GM12878 (cell line): ENCODE measurements around the gene NDRG4.

Experiments
- CHD1 ChIP-seq: IDR thresholded peaks from 2 replicates; pipeline ENCODE4 v1.6.1; 2012; ENCODE audit warnings: low read depth, low read length, improper control_type of control experiment
- CTCF ChIP-seq, 3 experiments: IDR thresholded peaks in 2 of 3; conservative IDR thresholded peaks in 1 of 3; 2 replicates each; pipeline ENCODE4 v1.5.1; 2011; ENCODE audit warnings: low read depth in 3 of 3, low read length in 3 of 3, mild to moderate bottlenecking in 3 of 3, control low read depth in 2 of 3, moderate library complexity in 2 of 3, inconsistent platforms in 1 of 3, mixed read lengths in 1 of 3; ENCODE audit not compliant: control insufficient read depth in 2 of 3, insufficient read depth in 1 of 3; ENCODE audit errors: extremely low read depth in 1 of 3
- EZH2 ChIP-seq: IDR thresholded peaks from 2 replicates; pipeline ENCODE4 v1.6.1; 2012; ENCODE audit warnings: low read depth, mild to moderate bottlenecking, control low read depth, inconsistent platforms, low read length, borderline replicate concordance; ENCODE audit not compliant: control insufficient read depth
- FOS ChIP-seq: IDR thresholded peaks from 3 replicates; pipeline ENCODE4 v1.6.1; 2011; ENCODE audit warnings: borderline replicate concordance; ENCODE audit not compliant: insufficient read length; ENCODE audit errors: extremely low read depth
- LARP7 ChIP-seq: fragments of 450-650 bp; IDR thresholded peaks from 2 replicates; pipeline ENCODE4 v1.6.1; 2017; ENCODE audit warnings: mild to moderate bottlenecking
- PBX3 ChIP-seq: IDR thresholded peaks from 2 replicates; pipeline ENCODE4 v1.6.1; 2011; ENCODE audit warnings: mild to moderate bottlenecking, low read depth, low read length, moderate library complexity; ENCODE audit not compliant: insufficient replicate concordance
- POLR2AphosphoS5 ChIP-seq: IDR thresholded peaks from 2 replicates; pipeline ENCODE4 v1.6.1; 2011; ENCODE audit warnings: mild to moderate bottlenecking, low read length, inconsistent platforms
- SIN3A ChIP-seq: IDR thresholded peaks from 2 replicates; pipeline ENCODE4 v1.6.1; 2012; ENCODE audit warnings: low read depth, low read length, improper control_type of control experiment
- STAT1 ChIP-seq: fragments of 450-650 bp; conservative IDR thresholded peaks from 2 replicates; pipeline ENCODE4 v1.6.1; 2014; ENCODE audit warnings: antibody characterized with exemption, mild to moderate bottlenecking

- TF ChIP-seq CTCF (IDR thresholded peaks at IDR 0.05 in 2 of 3, conservative IDR thresholded peaks at IDR 0.05 in 1 of 3; ENCODE audit: control insufficient read depth in 2 of 3, extremely low read depth in 1 of 3, insufficient read depth in 1 of 3, low read depth in 3 of 3, low read length in 3 of 3) (no peak), CHD1 (no peak), SIN3A (no peak), FOS (no peak), STAT1 (no peak), POLR2AphosphoS5 (no peak), PBX3 (no peak), LARP7 (no peak), EZH2 (no peak)
Measured at GRCh38 chr16:58536278-58536677, 36.3 kb downstream of the NDRG4 start.
